ENCODE data around the gene HOXB7. TPM values are rescaled to one million over a fixed set of nuclear protein-coding genes. Genes with fewer than 3 reads are reported as not detected.

Gene HOXB7
- total RNA-seq, 1 experiment from 2014 or later = 28.2 TPM

- Histone ChIP-seq H3K79me2 (ENCODE audit: low read depth) (no peaks in the 10 kb centered on the region), H3K27ac (no peak overlapping the region), H3K27me3 (ENCODE audit: insufficient read depth, low read depth) (no peaks in the 10 kb centered on the region), H3K9me2 (ENCODE audit: insufficient read depth) (no peaks in the 10 kb centered on the region), H3K36me3 (ENCODE audit: low read depth) (no peaks in the 10 kb centered on the region), H3K4me3 (no peak overlapping the region), H3K4me2 (no peak overlapping the region), H3F3A (ENCODE audit: insufficient read depth, low read depth) (no peaks in the 10 kb centered on the region), H3K4me1 (replicated peaks; ENCODE audit: insufficient read depth) (0 out of 2 replicates have a peak, but pooled peaks cover 6% of the 10 kb centered on the region), H3K9me3 (ENCODE audit: insufficient read depth, low read depth) (no peaks in the 10 kb centered on the region), H2AFZ (no peak overlapping the region), H4K20me1 (ENCODE audit: insufficient read depth) (no peaks in the 10 kb centered on the region)
- POLR2A ChIA-PET (ENCODE audit: unreplicated experiment) = interaction anchor here (0.6 kb wide), 1 partner anchor 52 kb away, joined by 3 read pairs; no protein-coding TSS in a partner anchor
- BruUV-seq (replicated peaks) = no TSS peak
- TF ChIP-seq CTCF (conservative IDR thresholded peaks at IDR 0.05) (no peak), EZH2 (IDR thresholded peaks at IDR 0.05; ENCODE audit: low read depth) (no peak)
- no peak for DNase-seq
- intact Hi-C loops (cut with micrococcal nuclease; ENCODE audit: unreplicated experiment) = no loop called here
- CTCF ChIA-PET = no interaction called here
Measured at GRCh38 chr17:48565925-48566710, 44.7 kb downstream of the HOXB7 start.

- CTCF ChIA-PET = no interaction called here
- intact Hi-C loops (cut with micrococcal nuclease; ENCODE audit: unreplicated experiment) = no loop called here
- no peak overlapping the region for H3K27ac ChIP-seq
Measured at GRCh38 chr17:48565022-48565554, 45.7 kb downstream of the HOXB7 start.

More at GRCh38 chr17:48565022-48565554, 45.7 kb downstream of the HOXB7 start:
- Histone ChIP-seq H3K4me3 (no peak overlapping the region), H3K9me3 (ENCODE audit: insufficient read depth, low read depth) (no peaks in the 10 kb centered on the region), H3K27me3 (ENCODE audit: insufficient read depth, low read depth) (no peaks in the 10 kb centered on the region), H3K9me2 (ENCODE audit: insufficient read depth) (no peaks in the 10 kb centered on the region), H3K4me1 (replicated peaks; ENCODE audit: insufficient read depth) (0 out of 2 replicates have a peak, but pooled peaks cover 6% of the 10 kb centered on the region), H2AFZ (no peak overlapping the region), H3K4me2 (no peak overlapping the region), H3K79me2 (ENCODE audit: low read depth) (no peaks in the 10 kb centered on the region), H3F3A (ENCODE audit: insufficient read depth, low read depth) (no peaks in the 10 kb centered on the region), H4K20me1 (ENCODE audit: insufficient read depth) (no peaks in the 10 kb centered on the region), H3K36me3 (ENCODE audit: low read depth) (no peaks in the 10 kb centered on the region)
- no peak for TF ChIP-seq CTCF (conservative IDR thresholded peaks at IDR 0.05)
- TF ChIP-seq EZH2 (IDR thresholded peaks at IDR 0.05; ENCODE audit: low read depth) = no peak
- POLR2A ChIA-PET (ENCODE audit: unreplicated experiment) = no interaction called here
- DNase-seq = no peak
- no TSS peak for BruUV-seq (replicated peaks)
